Calu3 (cell line): Measurements from ENCODE around the gene SLCO3A1. TPM values are rescaled to one million over a fixed set of nuclear protein-coding genes. Genes with fewer than 3 reads are reported as not detected.
"Not testable (repeated sequence)": the region's sequence is repeated elsewhere in the genome, so short reads cannot be mapped to it uniquely, and the experiment has no call there.

ENCODE experiments used
- BruUV-seq: library from RNA; stranded (reverse); fragments of 400-500 nt; replicated peaks from 2 replicates; lab custom pipeline; 2021; lab: Mats Ljungman, UMichigan
- CTCF ChIA-PET: fragments of 300-600 bp; sonication (Branson Sonifier 250); formaldehyde crosslinking; loops from one replicate; lab custom pipeline; 2022; ENCODE audit warnings: antibody characterized with exemption; lab: Charles Lee
- DNase-seq: peaks from one replicate; pipeline ENCODE4 v3.0.0; 2022
- H3K27ac Mint-ChIP-seq: one replicate; pipeline ENCODE4 v1.8.0; 2022; ENCODE audit warnings: mixed read lengths; ENCODE audit not compliant: unreplicated experiment
- H3K27me3 Mint-ChIP-seq: one replicate; pipeline ENCODE4 v1.8.0; 2022; ENCODE audit warnings: mixed read lengths; ENCODE audit not compliant: unreplicated experiment
- H3K36me3 Mint-ChIP-seq: one replicate; pipeline ENCODE4 v1.8.0; 2022; ENCODE audit warnings: mild to moderate bottlenecking, moderate library complexity, mixed read lengths; ENCODE audit not compliant: insufficient read depth, unreplicated experiment
- H3K4me1 Mint-ChIP-seq: one replicate; pipeline ENCODE4 v1.8.0; 2022; ENCODE audit warnings: mild to moderate bottlenecking, low read depth, mixed read lengths; ENCODE audit not compliant: unreplicated experiment
- H3K4me3 Mint-ChIP-seq: one replicate; pipeline ENCODE4 v1.8.0; 2022; ENCODE audit warnings: mild to moderate bottlenecking, low read depth, moderate library complexity, mixed read lengths; ENCODE audit not compliant: unreplicated experiment
- H3K9me3 Mint-ChIP-seq: one replicate; pipeline ENCODE4 v1.8.0; 2022; ENCODE audit warnings: low read depth, mixed read lengths; ENCODE audit not compliant: unreplicated experiment
- intact Hi-C: fragments of 100-400 bp; cut with micrococcal nuclease; formaldehyde crosslinking; loops from one replicate; pipeline ENCODE4 v1.10.0; 2022; ENCODE audit not compliant: unreplicated experiment
- total RNA-seq: library from RNA; stranded (reverse); gene quantifications from 2 replicates; pipeline ENCODE4 v1.2.3, GENCODE V29; 2022
- TF ChIP-seq, protein P1 (sequence below): fragments of 200-600 bp; IDR thresholded peaks from one replicate; pipeline ENCODE4 v1.8.0; 2022; ENCODE audit warnings: antibody characterized with exemption; ENCODE audit not compliant: unreplicated experiment

Gene SLCO3A1
- total RNA-seq, 1 experiment from 2014 or later, result 65.9 TPM

DNA sequence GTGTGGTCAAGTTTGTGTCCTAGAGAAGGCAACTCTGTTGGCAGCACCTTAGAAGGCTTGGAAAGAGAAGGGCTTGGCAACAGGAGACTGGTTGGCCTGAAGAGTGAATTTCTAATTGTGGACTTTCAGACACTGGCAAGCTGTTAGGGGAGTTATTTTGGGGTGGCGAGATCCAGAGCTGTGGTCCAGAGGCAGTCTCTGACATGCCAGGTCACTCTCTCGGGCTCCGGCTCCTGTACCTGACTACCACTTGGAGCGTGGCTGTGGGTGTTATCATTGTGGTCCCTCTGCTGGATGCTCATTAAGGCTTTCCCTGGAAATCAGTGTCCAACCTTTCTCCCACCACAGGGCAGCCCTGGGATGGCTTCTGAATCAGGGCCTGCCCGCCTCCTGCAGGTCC, 209.0 kb downstream of the SLCO3A1 start:
- TF ChIP-seq, protein P1, sequence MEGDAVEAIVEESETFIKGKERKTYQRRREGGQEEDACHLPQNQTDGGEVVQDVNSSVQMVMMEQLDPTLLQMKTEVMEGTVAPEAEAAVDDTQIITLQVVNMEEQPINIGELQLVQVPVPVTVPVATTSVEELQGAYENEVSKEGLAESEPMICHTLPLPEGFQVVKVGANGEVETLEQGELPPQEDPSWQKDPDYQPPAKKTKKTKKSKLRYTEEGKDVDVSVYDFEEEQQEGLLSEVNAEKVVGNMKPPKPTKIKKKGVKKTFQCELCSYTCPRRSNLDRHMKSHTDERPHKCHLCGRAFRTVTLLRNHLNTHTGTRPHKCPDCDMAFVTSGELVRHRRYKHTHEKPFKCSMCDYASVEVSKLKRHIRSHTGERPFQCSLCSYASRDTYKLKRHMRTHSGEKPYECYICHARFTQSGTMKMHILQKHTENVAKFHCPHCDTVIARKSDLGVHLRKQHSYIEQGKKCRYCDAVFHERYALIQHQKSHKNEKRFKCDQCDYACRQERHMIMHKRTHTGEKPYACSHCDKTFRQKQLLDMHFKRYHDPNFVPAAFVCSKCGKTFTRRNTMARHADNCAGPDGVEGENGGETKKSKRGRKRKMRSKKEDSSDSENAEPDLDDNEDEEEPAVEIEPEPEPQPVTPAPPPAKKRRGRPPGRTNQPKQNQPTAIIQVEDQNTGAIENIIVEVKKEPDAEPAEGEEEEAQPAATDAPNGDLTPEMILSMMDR, result no peak
- Mint-ChIP-seq H3K9me3 (no peaks in the 10 kb centered on the region), H3K4me1 (no peaks in the 10 kb centered on the region), H3K36me3 (no peaks in the 10 kb centered on the region), H3K27ac (no peak overlapping the region), H3K4me3 (no peak overlapping the region), H3K27me3 (no peaks in the 10 kb centered on the region)
- intact Hi-C loops, result no loop called here
- CTCF ChIA-PET, result no interaction called here
- no peak for DNase-seq
- BruUV-seq, result no TSS peak

DNA sequence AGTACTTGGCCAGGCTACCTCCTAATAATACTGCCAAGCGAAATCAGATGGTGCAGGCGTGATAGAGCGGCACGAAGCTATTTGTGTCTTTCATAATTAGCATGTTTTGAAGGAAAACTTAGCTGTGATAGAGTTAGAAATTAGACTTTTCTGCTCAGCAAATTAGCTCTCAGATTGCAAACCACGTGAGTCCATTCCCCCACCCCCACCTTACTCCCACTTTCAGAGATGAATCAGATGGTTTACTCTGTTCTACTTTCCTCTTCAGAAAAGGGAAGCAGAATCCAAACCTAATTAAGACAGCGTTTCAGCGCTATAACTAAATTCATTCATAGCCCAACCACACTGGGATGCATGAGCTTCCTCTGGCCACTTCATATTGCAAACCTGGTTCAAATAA, 214.6 kb downstream of the SLCO3A1 start:
- CTCF ChIA-PET, result interaction anchor here (0.6 kb wide), 2 partner anchors 202 to 291 kb away, joined by 5 to 6 read pairs; no protein-coding TSS in a partner anchor
- intact Hi-C loops, result loop anchor here (2.0 kb wide), 1 partner anchor 121 kb away; no protein-coding TSS in a partner anchor

DNA sequence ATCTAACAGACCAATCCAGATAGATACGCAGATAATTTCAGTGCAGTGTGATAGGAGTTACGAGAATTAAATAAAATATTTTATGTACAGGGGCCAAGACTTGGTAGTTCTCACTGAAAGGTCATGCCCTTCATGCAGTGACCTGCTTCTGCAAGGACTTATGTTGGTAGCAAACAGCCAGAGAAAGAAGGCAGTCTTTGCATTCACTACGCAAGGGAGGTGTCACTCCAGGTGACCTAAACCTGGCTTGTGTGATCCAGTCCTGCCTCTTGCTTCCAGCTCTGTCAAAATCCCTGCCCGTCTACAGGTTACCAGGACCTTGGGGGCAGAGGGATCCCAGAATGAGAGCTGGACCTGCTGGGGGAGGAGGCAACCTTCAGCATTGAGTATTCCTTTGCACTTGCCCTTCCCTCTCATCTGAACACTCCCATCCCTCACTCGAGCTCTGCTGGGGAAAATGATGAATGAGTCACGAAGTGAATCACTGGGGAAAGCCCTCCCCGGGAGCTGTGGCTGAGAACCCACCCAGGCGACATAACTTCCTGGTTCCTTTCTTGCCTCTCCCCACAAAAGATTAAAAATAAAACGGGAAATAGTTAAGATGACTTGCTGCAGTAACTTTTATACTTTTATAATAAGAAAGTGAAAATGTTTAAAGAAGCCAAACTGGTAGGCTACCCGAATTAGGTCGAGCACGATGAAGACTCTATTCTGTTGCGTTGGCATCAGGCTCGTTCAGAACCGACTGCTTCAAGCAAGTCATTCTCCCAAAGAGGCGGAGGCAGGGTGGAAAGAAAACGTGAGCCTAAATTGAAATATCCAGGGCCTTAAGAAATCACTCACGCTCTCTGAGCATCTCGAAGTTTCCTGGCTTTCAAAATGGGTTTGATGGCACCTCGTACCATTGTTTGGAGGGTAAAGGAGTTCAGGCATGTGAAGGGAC, 216.1 kb downstream of the SLCO3A1 start:
- peak; percentile 86 for DNase-seq
- H3K4me1 Mint-ChIP-seq, result peaks cover 63% of the 10 kb centered on the region
- TF ChIP-seq, protein P1, result no peak
- TSS peak; percentile 90 for BruUV-seq
- no peaks in the 10 kb centered on the region for H3K27me3 Mint-ChIP-seq
- H3K4me3 Mint-ChIP-seq, result peak overlapping the region; percentile 45
- peak overlapping the region; percentile 90 for H3K27ac Mint-ChIP-seq
- intact Hi-C loops, result loop anchor here (2.0 kb wide), 1 partner anchor 123 kb away; no protein-coding TSS in a partner anchor
- H3K9me3 Mint-ChIP-seq, result no peaks in the 10 kb centered on the region
- CTCF ChIA-PET, result interaction anchor here (0.6 to 2.1 kb wide), 10 partner anchors 18 to 980 kb away, joined by 3 to 6 read pairs (median 3); partner anchors contain the start of gene SLCO3A1
- H3K36me3 Mint-ChIP-seq, result peaks cover 7% of the 10 kb centered on the region

More for the DNA sequence above, 214.6 kb downstream of the SLCO3A1 start:
- Mint-ChIP-seq H3K27me3 (no peaks in the 10 kb centered on the region), H3K9me3 (no peaks in the 10 kb centered on the region), H3K36me3 (peaks cover 5% of the 10 kb centered on the region), H3K4me3 (no peak overlapping the region), H3K4me1 (peaks cover 55% of the 10 kb centered on the region), H3K27ac (no peak overlapping the region)
- TF ChIP-seq, protein P1, result no peak
- no peak for DNase-seq
- BruUV-seq, result no TSS peak

DNA sequence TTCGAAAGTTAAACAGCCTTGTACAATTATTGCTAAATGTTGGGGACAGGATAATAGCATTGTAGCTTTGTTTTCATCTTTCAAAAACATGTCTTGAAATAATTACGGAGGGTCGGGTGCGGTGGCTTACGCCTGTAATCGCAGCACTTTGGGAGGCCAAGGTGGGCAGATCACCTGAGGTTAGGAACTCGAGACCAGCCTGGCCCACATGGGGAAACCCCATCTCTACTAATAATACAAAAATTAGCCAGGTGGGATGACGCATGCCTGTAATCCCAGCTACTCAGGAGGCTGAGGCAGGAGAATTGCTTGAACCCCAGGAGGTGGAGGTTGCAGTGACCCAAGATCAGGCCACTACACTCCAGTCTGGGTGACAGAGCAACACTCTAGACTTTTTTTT, 216.7 kb downstream of the SLCO3A1 start:
- not testable (repeated sequence) for BruUV-seq, H3K27me3 Mint-ChIP-seq

More for the DNA sequence above, 216.7 kb downstream of the SLCO3A1 start:
- H3K9me3 Mint-ChIP-seq, intact Hi-C loops, H3K36me3 Mint-ChIP-seq: not testable (repeated sequence)
- H3K4me1 Mint-ChIP-seq, result peaks cover 70% of the 10 kb centered on the region
- H3K27ac Mint-ChIP-seq, result peak overlapping the region; percentile 90
- CTCF ChIA-PET, result interaction anchor here (0.6 to 2.1 kb wide), 8 partner anchors 123 to 981 kb away, joined by 3 to 6 read pairs (median 3); partner anchors contain the start of gene SLCO3A1
- peak overlapping the region; percentile 45 for H3K4me3 Mint-ChIP-seq
- DNase-seq, result peak; percentile 33
